Cortex of kidney (tissue), 1 donor: ENCODE data around the gene AGTRAP.

Source experiments
- DNase-seq: peaks from one replicate; lab custom pipeline; 2025; lab: John Stamatoyannopoulos, UW

Gene AGTRAP

DNA sequence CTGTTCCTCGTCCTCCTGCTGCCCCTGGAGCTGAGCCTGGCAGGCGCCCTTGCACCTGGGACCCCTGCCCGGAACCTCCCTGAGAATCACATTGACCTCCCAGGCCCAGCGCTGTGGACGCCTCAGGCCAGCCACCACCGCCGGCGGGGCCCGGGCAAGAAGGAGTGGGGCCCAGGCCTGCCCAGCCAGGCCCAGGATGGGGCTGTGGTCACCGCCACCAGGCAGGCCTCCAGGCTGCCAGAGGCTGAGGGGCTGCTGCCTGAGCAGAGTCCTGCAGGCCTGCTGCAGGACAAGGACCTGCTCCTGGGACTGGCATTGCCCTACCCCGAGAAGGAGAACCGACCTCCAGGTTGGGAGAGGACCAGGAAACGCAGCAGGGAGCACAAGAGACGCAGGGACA is 29.6 kb upstream of the AGTRAP start:
- DNase-seq, result no peak

DNA sequence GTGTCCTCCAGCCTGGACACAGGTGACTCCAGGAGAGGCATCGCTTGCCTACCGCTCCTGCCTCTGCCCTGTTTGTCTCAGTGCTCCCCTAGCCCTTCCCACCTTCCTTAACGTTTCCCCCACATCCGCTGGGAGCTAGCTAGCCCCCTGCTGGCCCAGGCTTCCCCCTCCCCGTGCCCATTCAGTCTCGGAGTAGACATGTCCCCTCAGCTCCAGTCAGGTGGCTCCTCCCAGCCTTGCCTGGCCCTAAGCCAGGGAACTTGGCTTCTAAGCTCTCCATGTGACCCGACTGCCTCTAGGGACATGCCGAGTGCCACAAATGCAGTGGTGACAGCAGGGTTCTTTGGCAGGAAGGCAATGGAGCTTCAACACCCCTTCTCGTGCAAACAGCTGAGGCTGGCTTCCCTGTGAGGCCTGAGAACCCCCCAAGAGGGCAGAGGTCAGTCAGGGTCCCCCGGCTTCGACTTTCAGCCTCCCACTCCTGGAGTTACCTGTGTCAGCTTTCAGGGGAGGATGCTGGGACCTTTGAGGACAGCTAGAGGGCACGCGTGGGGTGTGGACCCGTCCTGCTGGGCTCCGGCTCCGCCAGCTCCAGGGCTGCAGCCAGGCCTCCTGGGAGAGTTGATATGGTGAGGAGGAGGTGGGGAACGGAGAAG is 28.2 kb upstream of the AGTRAP start:
- DNase-seq, result no peak

DNA sequence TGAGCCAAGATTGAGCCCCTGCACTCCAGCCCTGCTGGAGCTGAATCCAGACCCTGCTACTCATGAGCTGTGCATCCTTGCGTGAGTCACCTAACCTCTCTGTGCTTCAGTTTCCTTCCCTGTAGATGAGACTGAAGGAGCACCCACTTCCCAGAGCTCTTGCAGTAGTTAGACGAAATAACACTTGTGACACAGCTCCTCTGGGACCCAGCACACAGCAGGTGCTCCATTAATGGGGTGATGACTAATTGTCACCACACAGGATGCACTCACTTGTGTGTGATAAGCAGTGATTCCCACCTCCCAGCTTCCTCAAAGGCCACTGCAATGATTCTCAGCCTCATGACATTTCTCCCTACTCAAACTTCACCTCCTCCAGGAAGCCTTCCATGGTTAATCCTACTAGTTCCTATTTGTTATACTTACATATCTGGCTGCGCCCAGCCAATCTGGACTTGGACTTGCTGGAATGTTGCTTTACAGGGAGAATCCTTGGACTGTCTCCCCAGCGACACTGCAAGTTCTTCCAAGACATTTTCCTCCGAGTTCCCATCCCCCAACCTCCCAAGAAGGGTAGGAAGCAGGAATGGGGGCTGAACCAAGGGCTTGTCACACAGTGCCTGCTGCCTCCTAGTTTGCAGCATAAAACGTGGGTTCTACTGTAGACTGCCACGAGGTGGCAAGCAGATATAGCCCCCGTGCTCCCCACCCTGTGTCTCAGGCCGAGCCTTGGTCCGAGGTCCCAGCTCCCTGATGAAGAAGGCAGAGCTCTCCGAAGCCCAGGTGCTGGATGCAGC is 27.2 kb upstream of the AGTRAP start:
- DNase-seq, result no peak

DNA sequence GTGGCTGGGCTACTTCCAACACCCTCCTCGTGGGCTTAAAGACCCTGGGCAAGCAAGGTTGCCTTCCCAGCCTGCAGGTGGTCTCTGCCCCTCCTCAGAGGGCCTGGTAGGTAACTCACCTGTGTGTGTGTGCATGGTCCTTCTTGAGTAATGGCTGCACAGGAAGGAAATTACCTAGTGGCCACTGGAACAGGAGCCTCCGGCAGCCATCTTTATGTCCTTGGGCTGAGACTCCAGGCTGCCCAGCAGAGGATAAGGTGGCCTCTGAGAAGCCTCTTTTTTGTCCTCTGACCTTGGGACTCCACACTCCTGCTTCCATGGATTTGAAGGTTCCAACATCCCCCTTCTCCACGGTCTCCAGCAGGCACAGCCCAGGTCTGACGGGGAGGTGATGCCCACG is 24.4 kb upstream of the AGTRAP start:
- DNase-seq, result no peak

DNA sequence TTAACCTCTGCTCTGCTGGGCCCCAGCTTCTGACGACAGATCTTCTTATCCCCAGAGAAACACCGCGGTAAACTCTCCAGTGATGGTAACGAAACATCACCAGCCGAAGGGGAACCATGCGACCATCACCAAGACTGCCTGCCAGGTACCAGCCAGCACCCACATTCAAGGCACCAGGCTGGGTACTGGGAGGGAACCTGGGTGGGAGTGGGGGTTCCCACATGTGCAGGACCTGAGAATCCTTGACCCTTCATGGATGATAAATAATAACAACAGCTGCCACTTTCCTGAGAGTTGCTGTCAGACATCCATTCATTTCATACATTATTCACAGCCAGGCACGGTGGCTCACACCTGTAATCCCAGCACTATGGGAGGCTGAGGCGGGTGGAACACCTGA is 23.7 kb upstream of the AGTRAP start:
- no peak for DNase-seq

DNA sequence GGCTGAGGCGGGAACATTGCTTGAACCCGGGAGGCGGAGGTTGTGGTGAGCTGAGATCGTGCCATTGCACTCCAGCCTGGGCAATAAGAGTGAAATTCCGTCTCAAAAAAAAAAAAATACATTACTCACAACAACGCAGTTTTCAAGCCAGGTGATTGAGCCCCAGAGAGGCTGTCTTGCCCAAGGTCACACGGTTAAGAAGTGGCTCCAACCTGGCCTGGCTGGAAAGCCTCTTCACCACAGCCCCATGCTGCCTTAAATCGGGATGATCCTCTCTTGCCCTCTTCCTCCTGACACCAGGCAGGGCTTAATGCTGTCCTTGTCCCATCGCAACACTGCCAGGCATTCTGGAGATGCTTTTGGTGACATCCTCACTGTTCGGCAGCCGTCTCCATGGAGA is 22.8 kb upstream of the AGTRAP start:
- no peak for DNase-seq

DNA sequence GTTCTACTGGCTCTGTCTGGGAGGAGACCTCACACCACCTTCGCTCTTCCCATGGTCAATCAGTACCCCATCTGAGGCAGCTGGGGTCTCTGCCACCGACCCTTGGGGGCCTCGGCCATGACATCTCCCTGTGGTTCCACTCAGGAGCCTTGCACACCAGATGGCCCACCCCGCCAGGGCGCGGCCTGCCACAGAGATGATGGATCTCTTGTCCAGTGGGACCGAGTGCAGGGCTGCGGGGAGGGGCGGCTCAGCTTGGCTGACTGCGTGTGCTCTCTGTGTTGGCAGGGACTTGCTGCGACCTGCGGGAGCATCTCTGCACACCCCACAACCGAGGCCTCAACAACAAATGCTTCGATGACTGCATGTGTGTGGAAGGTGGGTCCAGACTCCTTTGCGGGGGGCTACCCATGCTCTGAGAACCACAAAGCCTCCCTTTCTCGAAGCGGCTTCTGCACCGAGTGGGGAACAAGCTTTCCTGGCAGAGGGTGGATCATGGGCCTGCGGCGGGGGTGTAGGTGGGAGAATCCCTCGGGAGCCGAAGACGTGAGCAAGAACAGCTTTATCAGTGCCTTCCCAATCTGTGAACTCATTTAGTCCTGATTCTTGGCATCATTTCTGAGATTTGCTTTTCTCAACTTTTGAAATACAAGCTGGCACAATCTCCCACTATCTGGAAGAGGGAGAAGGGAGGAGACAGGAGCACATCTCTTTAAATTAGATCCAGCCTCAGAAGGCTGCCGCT is 20.9 kb upstream of the AGTRAP start:
- no peak for DNase-seq

DNA sequence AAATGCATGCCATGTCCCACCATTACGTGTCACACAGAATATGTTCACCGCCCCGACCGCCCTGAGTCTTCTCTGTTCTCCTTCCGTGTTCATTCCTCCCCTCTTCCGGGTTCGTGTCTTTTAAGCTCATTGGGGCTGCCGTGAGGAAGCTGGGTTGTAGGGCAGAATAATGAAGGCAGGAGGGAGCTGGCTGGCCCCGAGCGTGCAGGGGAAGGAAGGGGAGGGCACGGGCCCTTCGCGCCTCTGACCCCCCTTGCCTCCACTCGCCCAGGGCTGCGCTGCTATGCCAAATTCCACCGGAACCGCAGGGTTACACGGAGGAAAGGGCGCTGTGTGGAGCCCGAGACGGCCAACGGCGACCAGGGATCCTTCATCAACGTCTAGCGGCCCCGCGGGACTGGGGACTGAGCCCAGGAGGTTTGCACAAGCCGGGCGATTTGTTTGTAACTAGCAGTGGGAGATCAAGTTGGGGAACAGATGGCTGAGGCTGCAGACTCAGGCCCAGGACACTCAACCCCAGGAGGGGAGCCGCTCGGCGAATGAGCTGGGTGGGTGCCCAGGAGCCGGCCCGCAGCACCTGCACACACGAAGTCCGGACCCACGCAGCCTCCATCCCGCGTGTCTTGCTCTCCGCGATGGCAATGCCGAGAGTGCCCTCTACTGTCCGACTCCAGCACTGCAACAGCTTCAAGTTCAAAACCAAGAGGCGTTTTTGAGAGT is 16.5 kb upstream of the AGTRAP start:
- DNase-seq, result no peak

DNA sequence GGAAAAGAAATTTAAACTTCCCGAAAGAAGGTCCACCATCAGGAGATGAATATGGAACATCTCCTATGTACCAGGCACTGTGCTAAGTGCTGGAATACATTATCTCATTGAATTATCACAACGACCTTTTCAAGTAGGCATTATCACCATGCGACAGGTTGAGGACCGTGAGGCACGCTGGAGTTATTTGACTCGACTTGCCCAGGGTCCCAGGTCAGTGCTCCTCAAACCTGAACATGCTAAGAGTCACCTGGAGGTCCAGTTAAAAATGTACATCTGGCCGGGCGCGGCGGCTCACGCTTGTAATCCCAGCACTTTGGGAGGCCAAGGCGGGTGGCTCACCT is 15.9 kb upstream of the AGTRAP start:
- no peak for DNase-seq

DNA sequence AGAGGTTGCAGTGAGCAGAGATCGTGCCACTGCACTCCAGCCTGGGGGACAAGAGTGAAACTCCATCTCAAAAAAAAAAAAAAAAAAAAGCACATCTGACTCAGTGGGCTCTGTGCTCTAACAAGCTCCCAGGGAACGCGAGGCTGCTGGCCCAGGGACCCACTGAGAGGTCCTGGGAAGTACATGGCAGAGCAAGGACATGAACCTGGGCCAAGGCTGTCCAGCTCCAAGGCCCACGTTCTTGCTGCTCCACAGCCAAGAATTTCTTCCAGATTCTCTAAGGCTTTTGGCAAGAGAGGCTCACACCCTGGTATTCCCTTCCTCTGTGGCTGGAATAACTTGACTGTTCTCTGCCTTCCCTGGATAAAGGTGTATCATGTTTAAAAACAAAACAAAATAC is 15.4 kb upstream of the AGTRAP start:
- DNase-seq, result no peak

DNA sequence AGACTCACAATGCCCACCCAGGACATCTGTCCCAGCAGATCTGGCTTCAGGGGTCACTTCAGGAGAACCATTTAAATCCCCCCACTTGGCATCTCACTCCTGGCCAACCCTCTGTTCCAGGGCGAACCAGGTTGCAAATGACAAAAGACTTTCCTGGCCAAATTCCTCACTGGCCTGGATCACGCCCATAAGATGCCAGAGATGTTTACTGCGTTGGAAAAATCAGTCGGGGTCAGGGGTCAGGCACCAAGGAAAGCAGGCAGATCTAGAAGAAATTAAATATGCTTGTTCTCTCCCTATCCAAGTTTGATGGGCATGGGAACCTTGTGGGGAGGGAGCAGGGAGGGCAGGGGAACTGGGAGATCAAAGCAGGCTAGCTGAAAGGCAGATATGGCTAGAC is 14.6 kb upstream of the AGTRAP start:
- no peak for DNase-seq

DNA sequence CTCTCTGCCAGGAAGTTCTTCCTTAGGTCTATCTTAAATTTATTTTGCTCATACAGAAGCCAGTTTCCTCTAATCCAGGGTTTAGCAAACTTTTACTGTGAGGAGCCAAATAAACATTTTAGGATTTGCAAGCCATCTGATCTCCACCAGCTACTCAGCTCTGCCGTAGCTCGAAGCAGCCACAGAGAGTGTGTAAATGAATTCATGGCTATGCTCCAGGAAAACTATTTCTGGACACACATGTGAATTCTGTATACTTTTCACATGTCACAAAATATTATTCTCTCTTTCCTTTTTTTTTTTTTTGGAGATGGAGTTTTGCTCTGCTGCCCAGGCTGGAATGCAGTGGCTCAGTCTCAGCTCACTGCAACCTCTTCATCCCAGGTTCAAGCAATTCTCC is 13.4 kb upstream of the AGTRAP start:
- DNase-seq, result no peak

DNA sequence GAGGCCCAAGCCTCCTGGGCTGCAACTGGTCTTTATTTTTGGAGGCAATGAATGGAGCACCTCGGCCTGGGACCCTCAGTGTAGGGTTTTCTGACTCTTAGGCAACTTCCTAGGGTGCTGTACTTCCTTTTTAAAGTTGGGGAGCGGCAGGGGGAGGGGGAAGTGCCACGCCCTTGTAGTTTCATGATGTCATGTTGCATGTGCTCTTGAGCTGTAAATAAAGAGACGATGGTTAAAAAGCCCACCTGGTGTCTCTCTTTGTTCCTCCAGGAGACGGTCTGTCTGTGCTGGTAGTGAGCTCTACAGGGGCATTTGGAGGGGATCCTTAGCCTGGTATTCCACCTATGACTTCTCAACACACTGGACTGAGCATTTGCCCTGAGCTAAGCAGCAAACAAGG is 10.3 kb upstream of the AGTRAP start:
- no peak for DNase-seq

DNA sequence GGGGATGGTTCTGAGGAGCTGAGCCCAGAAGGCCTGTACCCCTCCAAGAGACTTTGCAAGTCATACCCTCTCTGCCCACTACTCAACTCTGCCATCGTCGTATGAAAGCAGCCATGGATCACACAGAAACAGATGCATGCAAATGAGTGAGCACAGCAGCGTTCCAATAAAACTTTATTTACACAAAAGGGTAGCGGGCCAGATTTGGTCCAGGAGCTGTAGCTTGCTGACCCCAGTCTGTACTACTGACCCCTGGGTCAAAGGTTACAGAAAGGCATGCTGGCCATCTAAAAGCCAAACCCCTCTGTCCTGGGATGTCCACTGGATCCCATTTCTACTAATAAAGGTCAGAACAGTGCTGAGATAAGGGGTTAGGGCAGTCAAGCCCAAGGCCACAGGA is 8.8 kb upstream of the AGTRAP start:
- no peak for DNase-seq

DNA sequence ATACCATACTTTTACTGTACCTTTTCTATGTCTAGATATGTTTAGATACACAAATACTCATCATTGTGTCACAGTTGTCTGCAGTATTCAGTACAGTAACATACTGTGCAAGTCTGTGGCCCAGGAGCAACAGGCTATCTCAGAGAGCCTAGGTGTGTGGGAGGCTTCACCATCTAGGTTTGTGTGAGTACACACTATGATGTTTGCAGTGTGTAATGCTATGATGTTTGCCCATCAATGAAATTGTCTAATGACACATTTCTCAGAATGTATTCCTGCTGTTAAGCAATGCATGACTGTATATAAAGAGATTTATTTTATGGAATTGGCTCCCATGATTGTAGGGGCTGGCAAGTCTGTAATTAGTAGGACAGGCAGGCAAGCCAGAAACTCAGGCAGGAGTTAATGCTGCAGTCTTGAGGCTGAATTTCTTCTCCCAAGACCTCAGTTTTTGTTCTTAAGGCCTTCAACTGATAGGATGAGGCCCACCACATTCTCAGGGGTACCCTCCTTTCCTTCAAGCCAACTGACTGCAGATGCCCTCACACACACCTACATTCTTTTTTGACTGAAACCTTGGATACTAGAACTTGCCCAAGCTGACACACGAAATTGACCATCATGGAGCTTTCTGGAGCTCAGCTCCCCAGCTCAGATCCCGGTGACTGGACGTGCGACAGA is 7.7 kb upstream of the AGTRAP start:
- no peak for DNase-seq

DNA sequence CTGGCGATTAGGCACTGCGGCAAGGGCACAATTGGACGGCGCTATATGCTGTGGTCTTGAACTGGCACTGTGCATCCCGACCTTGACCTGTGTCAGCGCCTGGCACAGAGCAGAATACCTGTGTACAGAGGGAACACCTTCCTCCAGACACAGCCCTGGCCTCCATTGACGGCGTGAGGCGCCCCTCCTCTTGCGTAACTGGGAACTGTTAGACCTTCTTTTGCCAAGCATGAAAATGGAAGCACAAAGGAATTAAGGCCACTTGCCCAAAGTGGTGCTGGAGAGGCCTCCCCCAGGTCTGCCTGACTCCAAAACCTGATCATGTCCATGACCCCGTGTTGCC is 6.8 kb upstream of the AGTRAP start:
- DNase-seq, result no peak

DNA sequence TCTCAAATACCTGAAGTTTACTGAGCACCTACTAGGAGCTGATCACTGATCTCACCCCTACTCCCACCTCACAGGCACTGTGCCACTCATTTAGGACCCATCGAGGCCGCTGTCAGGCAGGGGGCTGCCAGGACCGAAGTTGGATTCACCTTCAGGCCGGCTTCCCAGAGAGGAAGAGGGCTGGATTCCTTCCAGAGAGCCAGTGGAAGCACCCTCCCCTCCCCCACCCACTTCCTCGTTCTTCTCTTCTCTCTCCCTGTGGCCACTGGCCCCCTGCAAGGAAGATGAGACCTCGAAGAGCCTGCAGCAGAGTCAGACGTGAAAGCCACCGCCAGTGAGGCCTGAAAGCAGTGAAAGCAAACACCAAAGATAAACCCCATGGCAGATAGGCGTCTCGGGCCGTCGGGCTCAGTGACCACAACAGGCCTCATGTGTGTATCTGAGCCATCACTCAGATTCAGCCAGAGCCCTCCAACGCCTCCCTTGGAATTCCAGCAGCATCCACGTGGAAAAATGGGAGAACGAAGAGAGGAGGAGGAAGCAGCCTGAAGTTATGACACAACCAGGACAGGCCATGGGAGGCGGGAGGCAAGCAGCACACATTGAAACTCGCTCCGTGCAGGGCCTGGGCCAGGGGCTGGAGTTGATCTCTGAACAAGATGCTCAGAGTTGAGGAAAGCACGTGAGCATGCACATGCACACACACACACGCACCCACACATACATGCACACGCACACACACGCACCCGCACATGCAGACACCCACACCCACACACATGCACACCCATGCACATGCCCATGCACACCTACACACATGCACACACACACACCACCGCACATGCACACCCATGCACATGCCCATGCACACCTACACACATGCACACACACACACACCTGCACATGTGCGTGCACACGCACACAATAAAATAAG is 6.2 kb upstream of the AGTRAP start:
- no peak for DNase-seq

DNA sequence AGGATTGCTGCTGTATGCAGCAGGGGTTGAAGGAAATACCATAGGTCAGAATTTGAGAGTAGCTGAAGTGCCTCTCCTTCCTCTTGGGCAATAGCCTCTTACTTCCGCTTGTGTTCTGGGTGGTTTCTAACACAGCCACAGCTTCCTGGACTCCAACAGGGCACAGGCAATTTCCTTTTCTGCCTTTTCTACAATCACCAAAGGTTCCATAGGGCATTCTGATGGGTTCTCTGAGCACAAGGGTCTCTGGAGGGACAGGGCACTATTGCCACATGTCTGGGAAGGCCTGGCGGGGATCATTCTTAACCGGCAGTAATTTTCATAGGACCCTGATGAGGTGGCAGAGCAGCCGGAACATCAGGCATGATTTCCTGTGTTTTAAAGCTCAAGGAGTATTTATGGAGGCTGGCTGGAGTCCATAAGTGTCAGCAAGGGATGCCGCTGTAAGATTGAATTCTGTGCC is 5.5 kb upstream of the AGTRAP start:
- DNase-seq, result no peak

DNA sequence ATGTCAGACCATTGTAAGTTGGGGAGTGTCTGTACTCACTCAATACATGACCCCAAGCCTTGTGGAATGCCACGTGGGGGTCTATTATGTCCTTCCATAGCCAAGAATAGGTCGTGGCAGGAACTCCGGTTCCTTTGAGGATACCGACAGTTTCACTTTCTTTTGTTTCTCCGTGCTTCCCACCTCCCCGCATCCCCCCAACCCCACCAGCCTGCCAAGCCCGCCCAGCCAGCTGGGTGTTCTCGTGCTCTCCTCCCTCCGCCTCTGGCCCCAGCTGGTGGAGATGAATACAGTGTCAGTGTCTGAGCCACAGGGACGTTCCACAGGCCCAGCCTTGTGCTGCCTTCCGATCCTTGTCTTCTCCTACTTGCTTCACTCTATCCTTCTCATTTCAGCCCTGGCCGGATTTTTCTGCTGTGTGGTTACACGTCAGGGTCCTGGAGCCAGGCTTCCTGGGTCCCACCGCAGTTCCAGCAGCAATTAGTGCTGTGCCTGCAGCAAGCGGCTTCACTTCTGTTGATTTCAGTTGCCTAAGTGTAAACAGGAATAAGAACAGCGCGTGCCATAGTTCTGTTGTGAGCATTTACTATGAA is 4.1 kb upstream of the AGTRAP start:
- DNase-seq, result no peak

DNA sequence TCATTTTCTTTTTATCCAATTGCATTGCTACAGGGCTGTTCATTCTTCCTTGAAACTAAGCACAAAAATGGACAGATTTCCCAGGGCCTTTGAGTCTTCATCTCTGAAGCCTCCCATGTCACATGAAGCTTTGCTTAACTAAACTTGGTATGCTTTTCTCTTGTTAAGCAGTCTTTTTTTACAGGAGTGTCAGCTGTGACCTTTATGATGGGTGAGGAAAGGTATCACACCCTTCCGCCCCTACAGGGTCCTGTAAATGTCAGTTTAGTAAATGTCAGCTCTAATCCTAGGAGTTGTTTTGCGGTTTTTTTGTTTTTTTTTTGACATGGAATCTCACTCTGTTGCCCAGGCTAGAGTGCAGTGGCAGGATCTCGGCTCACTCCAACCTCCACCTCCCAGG is 2.6 kb upstream of the AGTRAP start:
- DNase-seq, result no peak

DNA sequence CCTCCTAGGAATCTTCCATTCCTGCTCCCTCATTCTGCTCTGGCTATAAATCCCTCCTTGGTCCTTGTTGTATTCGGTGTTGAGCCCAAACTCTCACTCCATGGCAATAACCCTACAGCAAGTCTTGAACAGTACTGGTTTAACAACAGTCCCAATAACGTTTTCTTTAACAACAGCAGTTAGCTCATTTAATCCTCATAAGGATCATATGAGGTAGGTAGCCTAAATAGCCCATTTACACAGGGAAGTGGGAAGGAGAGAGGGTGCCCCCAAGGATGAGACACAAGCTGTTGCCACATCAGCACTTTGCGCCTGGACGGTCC is 444 bp upstream of the AGTRAP start:
- DNase-seq, result no peak
